ENCODE results near the gene TSHZ3. TPM values are rescaled to one million over a fixed set of nuclear protein-coding genes. Genes with fewer than 3 reads are reported as not detected.

Gene TSHZ3
- total and polyA plus RNA-seq, 2 of the 8 experiments (the other 6 are each of a cell fraction or from before 2014, with no cell fraction given), result 3.1 to 12.3 TPM

GRCh38 chr19:31350033-31350692 lies 927 bp upstream of the TSHZ3 start (continued):
- TF ChIP-seq CHD7 (IDR thresholded peaks at IDR 0.05; ENCODE audit: insufficient replicate concordance, low read length), result no peak
